ENCODE data around the gene PGLYRP3. TPM values are rescaled to one million over a fixed set of nuclear protein-coding genes. Genes with fewer than 3 reads are reported as not detected.

Gene PGLYRP3
- total and polyA plus RNA-seq, 2 experiments from 2014 or later: not detected

- Histone ChIP-seq H3K9me3 (ENCODE audit: low read depth) (no peaks in the 10 kb centered on the region), H3K27me3 (peaks cover 7% of the 10 kb centered on the region), H2AFZ (no peak overlapping the region), H3K27ac (no peak overlapping the region), H3K4me1 (ENCODE audit: insufficient read depth) (no peaks in the 10 kb centered on the region), H3K4me3 (no peak overlapping the region), H3K4me2 (no peak overlapping the region), H3K9me2 (replicated peaks; ENCODE audit: insufficient read depth) (no peaks in the 10 kb centered on the region), H3K79me2 (no peaks in the 10 kb centered on the region), H3K36me3 (replicated peaks; ENCODE audit: insufficient read depth, low read depth) (no peaks in the 10 kb centered on the region), H4K20me1 (ENCODE audit: insufficient read depth, poor library complexity, severe bottlenecking) (no peaks in the 10 kb centered on the region)
- TF ChIP-seq, protein P1, sequence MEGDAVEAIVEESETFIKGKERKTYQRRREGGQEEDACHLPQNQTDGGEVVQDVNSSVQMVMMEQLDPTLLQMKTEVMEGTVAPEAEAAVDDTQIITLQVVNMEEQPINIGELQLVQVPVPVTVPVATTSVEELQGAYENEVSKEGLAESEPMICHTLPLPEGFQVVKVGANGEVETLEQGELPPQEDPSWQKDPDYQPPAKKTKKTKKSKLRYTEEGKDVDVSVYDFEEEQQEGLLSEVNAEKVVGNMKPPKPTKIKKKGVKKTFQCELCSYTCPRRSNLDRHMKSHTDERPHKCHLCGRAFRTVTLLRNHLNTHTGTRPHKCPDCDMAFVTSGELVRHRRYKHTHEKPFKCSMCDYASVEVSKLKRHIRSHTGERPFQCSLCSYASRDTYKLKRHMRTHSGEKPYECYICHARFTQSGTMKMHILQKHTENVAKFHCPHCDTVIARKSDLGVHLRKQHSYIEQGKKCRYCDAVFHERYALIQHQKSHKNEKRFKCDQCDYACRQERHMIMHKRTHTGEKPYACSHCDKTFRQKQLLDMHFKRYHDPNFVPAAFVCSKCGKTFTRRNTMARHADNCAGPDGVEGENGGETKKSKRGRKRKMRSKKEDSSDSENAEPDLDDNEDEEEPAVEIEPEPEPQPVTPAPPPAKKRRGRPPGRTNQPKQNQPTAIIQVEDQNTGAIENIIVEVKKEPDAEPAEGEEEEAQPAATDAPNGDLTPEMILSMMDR (IDR thresholded peaks at IDR 0.05; ENCODE audit: poor library complexity): no peak
- no peak for TF ChIP-seq EZH2phosphoT487 (IDR thresholded peaks at IDR 0.05; ENCODE audit: low read depth, severe bottlenecking, unreplicated experiment)
- no peak for TF ChIP-seq EZH2 (IDR thresholded peaks at IDR 0.05; ENCODE audit: borderline replicate concordance)
- DNase-seq (ENCODE audit: low spot score): no peak
- 88% methylated on average over 8 of the region's 8 CpGs for WGBS (ENCODE audit: low lambda C conversion rate, missing lambda C conversion rate)
These were observed 43.8 kb upstream of the PGLYRP3 start for GRCh38 chr1:153356392-153357075.

GRCh38 chr1:153355445-153356071 is 42.8 kb upstream of the PGLYRP3 start:
- H3K4me3 ChIP-seq: no peak overlapping the region
- no peak overlapping the region for H3K4me2 ChIP-seq
- no peak overlapping the region for H3K27ac ChIP-seq
- TF ChIP-seq, protein P1 (IDR thresholded peaks at IDR 0.05; ENCODE audit: poor library complexity): peak; percentile 48
- no peak for TF ChIP-seq EZH2 (IDR thresholded peaks at IDR 0.05; ENCODE audit: borderline replicate concordance)
- DNase-seq (ENCODE audit: low spot score): peak; percentile 76
- 54% methylated on average over 10 of the region's 10 CpGs for WGBS (ENCODE audit: low lambda C conversion rate, missing lambda C conversion rate)
- no peaks in the 10 kb centered on the region for H3K9me3 ChIP-seq (ENCODE audit: low read depth)
- no peak overlapping the region for H2AFZ ChIP-seq
- no peaks in the 10 kb centered on the region for H4K20me1 ChIP-seq (ENCODE audit: insufficient read depth, poor library complexity, severe bottlenecking)
- no peaks in the 10 kb centered on the region for H3K79me2 ChIP-seq
- H3K9me2 ChIP-seq (replicated peaks; ENCODE audit: insufficient read depth): no peaks in the 10 kb centered on the region
- peaks cover 13% of the 10 kb centered on the region for H3K27me3 ChIP-seq
- no peaks in the 10 kb centered on the region for H3K36me3 ChIP-seq (replicated peaks; ENCODE audit: insufficient read depth, low read depth)
- H3K4me1 ChIP-seq (ENCODE audit: insufficient read depth): no peaks in the 10 kb centered on the region

- Histone ChIP-seq H3K9me2 (replicated peaks; ENCODE audit: insufficient read depth) (no peaks in the 10 kb centered on the region), H3K4me2 (no peak overlapping the region), H2AFZ (no peak overlapping the region), H3K9me3 (ENCODE audit: low read depth) (no peaks in the 10 kb centered on the region), H4K20me1 (ENCODE audit: insufficient read depth, poor library complexity, severe bottlenecking) (no peaks in the 10 kb centered on the region), H3K79me2 (no peaks in the 10 kb centered on the region), H3K27me3 (peaks cover 17% of the 10 kb centered on the region), H3K36me3 (replicated peaks; ENCODE audit: insufficient read depth, low read depth) (no peaks in the 10 kb centered on the region), H3K4me1 (ENCODE audit: insufficient read depth) (no peaks in the 10 kb centered on the region), H3K27ac (no peak overlapping the region), H3K4me3 (no peak overlapping the region)
- 77% methylated on average over 8 of the region's 8 CpGs for WGBS (ENCODE audit: low lambda C conversion rate, missing lambda C conversion rate)
- no peak for DNase-seq (ENCODE audit: low spot score)
- TF ChIP-seq EZH2 (IDR thresholded peaks at IDR 0.05; ENCODE audit: borderline replicate concordance) (no peak), EZH2phosphoT487 (IDR thresholded peaks at IDR 0.05; ENCODE audit: low read depth, severe bottlenecking, unreplicated experiment) (no peak)
- TF ChIP-seq, protein P1 (IDR thresholded peaks at IDR 0.05; ENCODE audit: poor library complexity): no peak
These were observed 41.9 kb upstream of the PGLYRP3 start for GRCh38 chr1:153354515-153355193.
